SIG-M5 (cell line): Measurements from ENCODE around the gene DMBX1.

Experiments
- DNase-seq: peaks from one replicate; lab custom pipeline; 2025; lab: John Stamatoyannopoulos, UW

Gene DMBX1

GRCh38 chr1:46483589-46483988 is 6.0 kb upstream of the DMBX1 start:
- no peak for DNase-seq

GRCh38 chr1:46484783-46485490 is 4.7 kb upstream of the DMBX1 start:
- no peak for DNase-seq

- DNase-seq, result no peak
Measured at GRCh38 chr1:46485564-46486431, 3.8 kb upstream of the DMBX1 start.

DNA sequence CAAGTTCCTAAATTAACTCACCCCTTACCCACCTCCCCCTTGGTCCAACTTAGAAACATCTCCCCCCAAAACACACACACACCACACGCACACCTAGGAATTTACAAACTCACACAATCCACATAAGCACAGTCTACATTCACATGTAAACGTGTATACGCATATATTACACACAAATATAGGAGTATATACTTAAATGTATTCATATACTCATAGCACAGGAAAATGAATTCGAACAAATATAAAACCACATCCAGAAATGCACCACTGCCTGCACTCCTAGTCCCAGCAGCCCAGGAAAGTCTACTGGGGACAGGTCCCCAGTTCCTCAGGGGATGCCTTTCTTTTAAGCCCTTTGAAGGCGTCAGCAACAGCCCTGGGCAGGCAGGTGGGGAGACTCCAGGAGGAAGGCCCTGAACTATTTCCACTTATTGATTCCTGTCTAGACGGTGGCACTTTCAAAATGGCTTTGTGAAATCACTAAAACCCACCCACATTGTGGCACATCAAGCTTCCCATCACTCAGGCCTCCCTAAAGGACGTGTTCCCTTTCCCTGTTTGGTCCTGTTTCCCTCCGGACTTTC is 3.1 kb upstream of the DMBX1 start:
- DNase-seq, result no peak

DNA sequence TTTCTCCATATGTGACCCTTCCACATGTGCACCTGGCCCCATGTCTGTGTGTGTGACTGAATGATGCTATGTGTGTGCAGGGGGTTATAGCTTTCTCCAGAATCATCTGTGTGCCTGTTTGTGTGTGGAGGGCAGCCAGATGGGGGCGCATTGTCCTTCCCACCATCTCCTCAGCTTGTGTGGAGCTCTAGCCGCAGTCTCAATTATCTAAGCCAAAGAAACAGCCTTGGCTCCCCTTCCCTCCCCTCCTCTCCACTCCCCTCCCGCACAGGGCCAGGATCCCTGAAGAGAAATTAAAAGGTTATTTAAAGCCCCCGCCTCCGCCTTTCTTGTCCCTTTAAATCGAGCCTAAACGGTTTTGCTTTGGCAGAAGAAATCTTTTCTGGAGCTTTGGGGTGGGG is 1.8 kb upstream of the DMBX1 start:
- DNase-seq, result no peak

DNA sequence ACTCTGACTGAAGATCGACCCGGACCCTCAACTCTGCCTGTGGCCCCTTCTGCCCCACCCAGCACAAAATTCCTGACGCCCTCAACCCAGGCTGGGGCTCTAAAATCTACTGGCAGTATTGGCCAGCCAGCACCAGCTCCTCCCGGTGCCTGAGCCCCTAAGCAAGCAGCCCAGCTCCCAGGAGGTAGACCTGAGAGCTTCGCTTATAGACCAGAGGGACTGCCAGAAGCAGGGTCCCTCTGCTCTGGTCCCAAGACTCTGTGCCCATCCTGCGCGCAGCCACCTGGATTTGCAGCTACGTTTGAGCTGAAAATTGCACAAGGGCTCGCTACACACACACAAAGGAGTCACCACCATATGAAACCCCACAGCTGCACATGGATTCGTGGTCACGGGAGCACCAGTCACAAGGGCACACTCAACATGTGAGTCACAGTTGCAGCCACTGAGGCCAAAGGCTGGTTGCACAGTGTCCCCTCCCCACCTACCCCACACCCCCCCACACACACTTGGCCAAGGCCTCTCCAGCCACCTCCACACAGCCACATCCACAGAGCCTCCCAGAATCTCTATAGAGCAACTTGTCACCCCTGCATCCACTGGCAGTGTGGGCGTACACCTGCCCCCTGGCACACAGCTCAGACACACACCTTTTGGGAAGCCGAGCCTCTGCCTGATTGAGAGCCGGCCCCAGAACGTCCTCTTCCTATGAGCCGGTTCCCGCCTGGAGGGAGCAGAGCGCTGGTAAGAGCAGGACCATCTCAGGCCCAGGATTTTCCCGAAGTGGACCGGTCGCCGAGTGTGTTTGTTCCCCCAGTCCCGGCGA is 1.1 kb upstream of the DMBX1 start:
- DNase-seq, result no peak

- no peak for DNase-seq
Measured at GRCh38 chr1:46489169-46489637, 433 bp upstream of the DMBX1 start.

GRCh38 chr1:46490406-46490655 is 695 bp downstream of the DMBX1 start:
- DNase-seq, result no peak

GRCh38 chr1:46490656-46491442 is 1.2 kb downstream of the DMBX1 start:
- no peak for DNase-seq

DNA sequence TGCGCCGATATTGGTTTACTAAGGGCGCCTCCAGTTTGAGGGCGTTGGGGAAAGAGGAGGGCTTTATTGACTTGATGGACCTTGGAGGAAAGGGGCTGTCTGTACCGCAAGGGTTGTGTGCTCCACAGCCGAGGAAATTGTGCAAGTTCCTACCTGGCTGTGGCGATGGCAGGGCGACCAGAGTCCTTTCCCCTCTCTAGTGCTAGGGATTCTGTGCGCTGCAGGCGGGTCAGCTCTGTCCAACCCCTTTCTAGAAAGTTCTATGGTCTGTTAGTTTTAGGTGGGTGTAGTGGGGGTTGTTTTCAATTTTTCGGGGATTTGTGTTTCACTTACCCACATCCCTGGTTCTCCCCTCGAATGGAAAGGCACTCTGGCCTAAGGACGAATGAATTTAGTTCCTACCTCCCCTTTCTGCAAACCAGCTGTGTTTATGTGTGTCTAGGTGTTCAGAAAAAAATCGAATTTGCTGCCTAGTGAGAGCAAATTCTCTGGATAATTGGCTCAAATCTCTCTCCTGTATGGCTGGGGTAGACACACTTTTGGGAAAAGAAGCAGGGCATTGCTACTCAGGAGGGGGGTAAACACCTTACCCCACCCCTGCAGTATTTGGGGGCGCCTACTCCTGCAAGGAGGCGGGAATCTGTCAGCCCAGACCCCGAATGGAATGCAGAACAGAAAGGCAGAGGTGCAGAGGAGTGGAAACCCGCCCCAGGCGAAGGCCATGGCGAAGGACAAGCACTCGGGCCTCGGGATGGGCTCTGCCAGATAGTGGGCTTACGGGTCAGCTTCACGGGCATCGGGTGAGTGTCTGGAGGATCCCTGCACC is 2.0 kb downstream of the DMBX1 start:
- DNase-seq, result no peak

GRCh38 chr1:46492269-46492853 is 2.7 kb downstream of the DMBX1 start:
- no peak for DNase-seq

DNA sequence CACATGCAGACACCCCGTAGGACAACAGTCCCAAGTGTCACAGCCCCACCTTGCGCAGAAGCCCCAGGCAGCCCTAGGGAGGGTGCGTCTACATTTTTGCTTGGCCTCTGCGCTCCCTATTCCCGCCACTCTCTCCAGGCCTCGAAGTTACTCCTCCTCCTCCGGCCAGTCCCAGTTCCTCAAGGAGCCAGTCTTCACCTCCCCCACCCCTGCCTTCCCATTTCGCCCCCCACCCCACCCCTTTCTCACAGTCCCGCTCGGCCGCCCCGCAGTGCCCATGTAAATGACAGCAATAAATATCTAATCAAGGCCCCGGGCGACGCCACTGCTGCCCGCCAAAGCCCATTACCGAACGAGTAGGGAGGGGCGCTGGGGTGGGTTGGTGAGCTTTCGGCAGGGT is 3.2 kb downstream of the DMBX1 start:
- DNase-seq, result no peak

- no peak for DNase-seq
Measured at GRCh38 chr1:46493316-46494032, 3.8 kb downstream of the DMBX1 start.

- DNase-seq, result no peak
Measured at GRCh38 chr1:46494910-46495309, 5.3 kb downstream of the DMBX1 start.

GRCh38 chr1:46495778-46496177 is 6.1 kb downstream of the DMBX1 start:
- no peak for DNase-seq

- no peak for DNase-seq
Measured at GRCh38 chr1:46496505-46496904, 6.9 kb downstream of the DMBX1 start.

DNA sequence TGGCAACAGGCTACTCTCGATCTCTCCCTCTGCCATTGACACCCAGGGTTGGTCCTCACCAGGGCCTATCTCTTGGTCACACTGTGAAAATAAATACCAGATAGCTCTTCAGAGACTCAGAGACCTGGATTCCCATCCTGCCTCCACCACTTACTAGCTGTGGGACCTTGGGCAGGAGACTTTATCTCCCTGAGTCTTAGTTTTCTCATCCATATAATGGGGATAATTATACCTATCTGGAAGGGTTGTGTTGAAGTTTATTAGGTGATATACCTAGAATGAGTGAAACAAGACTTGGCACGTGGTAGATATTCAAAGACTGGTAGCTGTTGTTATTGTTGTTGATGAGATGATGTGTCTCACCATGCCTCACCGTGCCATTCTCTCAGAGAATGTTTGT is 7.4 kb downstream of the DMBX1 start:
- no peak for DNase-seq

DNA sequence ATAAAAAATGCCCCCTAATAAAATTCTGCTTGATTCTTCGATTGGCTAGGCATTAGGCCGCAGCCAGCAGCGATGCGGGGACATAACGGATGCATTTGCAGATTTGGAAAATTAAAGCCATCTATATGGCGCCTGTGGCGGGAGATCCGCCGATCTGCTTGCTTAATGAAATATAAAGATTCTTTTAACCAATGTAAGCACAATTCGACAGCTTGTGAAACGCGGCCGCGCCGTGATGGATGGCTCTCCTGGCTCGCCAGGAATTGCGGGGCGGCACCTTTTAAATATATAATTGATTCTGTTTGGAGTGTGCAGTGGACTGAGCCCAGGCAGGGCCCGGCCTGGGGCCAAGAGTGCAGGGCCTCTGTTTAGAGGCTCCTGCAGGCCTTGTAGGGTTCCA is 8.0 kb downstream of the DMBX1 start:
- no peak for DNase-seq

DNA sequence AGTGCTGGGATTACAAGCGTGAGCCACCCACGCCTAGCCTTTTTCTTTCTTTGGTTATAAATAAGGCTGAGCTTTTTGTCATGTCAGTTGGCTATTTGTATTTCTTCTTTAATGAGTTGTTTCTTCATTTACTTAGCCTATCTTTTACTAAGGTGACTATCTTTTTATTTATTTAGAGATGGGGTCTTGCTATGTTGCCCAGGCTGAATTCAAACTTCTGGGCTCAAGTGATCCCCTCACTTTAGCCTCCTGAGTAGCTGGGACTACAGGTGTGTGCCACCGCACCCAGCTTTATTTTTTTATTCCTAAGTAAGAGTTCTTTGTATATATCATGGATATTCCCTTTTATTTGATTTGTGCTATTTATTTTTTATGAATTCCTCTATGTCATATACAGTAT is 11.9 kb downstream of the DMBX1 start:
- DNase-seq, result no peak

DNA sequence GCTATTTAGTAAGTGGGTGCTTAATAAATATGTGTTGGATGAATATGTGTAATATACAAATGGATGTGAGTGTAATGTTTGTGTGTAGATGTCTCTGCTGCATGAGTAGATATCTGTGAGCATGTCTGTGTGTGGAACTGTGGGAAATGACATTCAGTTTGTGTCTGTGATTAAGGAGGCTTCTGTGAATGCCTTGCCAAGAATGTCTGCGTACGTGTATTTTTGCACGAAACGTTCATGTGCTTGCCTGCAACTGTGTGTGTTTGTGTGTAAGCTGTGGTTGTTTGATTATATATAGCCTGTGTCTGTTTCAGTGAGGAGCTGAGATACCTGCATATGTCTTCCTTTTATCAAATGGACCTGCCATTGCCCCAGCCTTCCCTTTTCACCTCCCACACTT is 13.8 kb downstream of the DMBX1 start:
- DNase-seq, result no peak
